Measurements from ENCODE around the gene KCNQ1. TPM values are rescaled to one million over a fixed set of nuclear protein-coding genes. Genes with fewer than 3 reads are reported as not detected.

The KCNQ1 gene
- total RNA-seq, 1 experiment from 2014 or later = not detected

DNA sequence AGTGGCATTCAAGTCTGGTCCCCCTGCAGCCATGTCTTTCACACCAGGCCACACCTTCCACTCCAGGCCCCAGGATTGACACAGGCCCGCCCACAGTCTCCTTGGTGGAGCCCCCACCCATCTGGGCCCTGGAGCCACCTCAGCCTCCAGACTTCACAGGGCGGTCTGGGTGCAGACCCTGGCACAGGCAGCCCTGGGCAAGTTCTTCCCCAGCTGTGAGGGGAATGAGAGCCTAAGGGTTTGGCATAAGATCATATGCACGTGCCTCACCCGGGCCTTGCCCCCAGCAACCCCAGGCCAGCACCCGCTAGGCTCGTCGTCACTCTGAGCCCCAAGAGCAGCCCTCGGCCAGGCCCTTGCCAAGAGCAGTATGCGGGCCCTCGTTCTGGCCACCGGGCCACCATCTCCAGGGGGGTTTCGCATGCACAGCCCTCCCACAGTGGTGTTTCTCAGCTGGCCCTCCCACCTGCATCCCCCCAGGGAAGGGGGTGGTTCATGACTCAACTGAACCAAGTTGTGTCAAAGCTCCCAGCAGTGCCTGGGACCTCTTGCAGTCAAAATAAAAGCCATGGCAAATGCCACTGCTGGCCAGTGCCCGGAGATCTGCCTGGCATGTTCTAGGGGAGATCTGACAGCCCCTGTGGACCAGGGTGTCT is 325.4 kb downstream of the KCNQ1 start:
- Mint-ChIP-seq H3K27ac (ENCODE audit: low read depth, unreplicated experiment) (no peak overlapping the region), H3K27me3 (ENCODE audit: insufficient read depth, unreplicated experiment) (peaks cover 37% of the 10 kb centered on the region), H3K4me1 (ENCODE audit: insufficient read depth, unreplicated experiment) (peaks cover 34% of the 10 kb centered on the region), H3K36me3 (ENCODE audit: insufficient read depth, unreplicated experiment) (no peaks in the 10 kb centered on the region), H3K9me3 (ENCODE audit: unreplicated experiment) (peaks cover 14% of the 10 kb centered on the region), H3K4me3 (ENCODE audit: unreplicated experiment) (no peak overlapping the region)
- intact Hi-C loops (cut with micrococcal nuclease) = no loop called here
- ChIA-PET CTCF (interaction anchor here (0.6 to 0.7 kb wide), 2 partner anchors 8 to 29 kb away, joined by 3 read pairs; no protein-coding TSS in a partner anchor), POLR2A (interaction anchor here (0.7 to 1.3 kb wide), 2 partner anchors 9 to 81 kb away, joined by 3 to 4 read pairs; no protein-coding TSS in a partner anchor)
- no peak for DNase-seq (ENCODE audit: unreplicated experiment)
- TF ChIP-seq, protein P1, sequence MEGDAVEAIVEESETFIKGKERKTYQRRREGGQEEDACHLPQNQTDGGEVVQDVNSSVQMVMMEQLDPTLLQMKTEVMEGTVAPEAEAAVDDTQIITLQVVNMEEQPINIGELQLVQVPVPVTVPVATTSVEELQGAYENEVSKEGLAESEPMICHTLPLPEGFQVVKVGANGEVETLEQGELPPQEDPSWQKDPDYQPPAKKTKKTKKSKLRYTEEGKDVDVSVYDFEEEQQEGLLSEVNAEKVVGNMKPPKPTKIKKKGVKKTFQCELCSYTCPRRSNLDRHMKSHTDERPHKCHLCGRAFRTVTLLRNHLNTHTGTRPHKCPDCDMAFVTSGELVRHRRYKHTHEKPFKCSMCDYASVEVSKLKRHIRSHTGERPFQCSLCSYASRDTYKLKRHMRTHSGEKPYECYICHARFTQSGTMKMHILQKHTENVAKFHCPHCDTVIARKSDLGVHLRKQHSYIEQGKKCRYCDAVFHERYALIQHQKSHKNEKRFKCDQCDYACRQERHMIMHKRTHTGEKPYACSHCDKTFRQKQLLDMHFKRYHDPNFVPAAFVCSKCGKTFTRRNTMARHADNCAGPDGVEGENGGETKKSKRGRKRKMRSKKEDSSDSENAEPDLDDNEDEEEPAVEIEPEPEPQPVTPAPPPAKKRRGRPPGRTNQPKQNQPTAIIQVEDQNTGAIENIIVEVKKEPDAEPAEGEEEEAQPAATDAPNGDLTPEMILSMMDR (IDR thresholded peaks at IDR 0.05; ENCODE audit: unreplicated experiment) = no peak
- no TSS peak for BruUV-seq (replicated peaks)

DNA sequence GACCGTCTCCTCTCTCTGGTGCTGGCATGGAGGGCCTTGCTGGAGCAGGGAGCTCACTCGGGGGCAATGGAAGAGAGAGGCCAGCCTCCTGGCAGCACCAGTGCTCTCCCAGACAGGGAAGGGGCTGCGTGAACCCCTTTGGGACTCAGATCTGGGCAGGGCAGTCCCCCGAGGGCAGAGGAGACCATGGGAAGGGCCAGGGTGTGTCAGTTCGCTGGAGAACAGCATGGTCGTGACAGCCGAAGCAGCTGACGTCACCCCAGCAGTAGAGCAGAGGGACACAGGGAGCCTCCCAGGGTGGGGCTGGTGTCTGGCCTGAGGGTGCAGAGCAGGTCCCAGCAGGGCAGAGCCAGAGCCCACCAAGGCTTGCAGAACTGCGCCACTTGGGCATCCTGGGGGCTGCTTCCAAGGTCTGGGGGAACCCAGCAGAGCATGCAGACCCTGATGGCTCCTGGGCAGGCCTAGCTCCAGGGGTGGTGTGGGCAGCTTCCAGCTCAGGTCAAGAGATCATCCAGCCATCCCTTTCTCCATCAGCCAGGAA is 326.0 kb downstream of the KCNQ1 start:
- BruUV-seq (replicated peaks) = no TSS peak
- H3K4me3 Mint-ChIP-seq (ENCODE audit: unreplicated experiment) = no peak overlapping the region
- peaks cover 10% of the 10 kb centered on the region for H3K9me3 Mint-ChIP-seq (ENCODE audit: unreplicated experiment)
- ChIA-PET CTCF (no interaction called here), POLR2A (interaction anchor here (0.7 to 1.3 kb wide), 2 partner anchors 8 to 82 kb away, joined by 3 to 4 read pairs; no protein-coding TSS in a partner anchor)
- no peaks in the 10 kb centered on the region for H3K36me3 Mint-ChIP-seq (ENCODE audit: insufficient read depth, unreplicated experiment)
- peaks cover 34% of the 10 kb centered on the region for H3K4me1 Mint-ChIP-seq (ENCODE audit: insufficient read depth, unreplicated experiment)
- H3K27me3 Mint-ChIP-seq (ENCODE audit: insufficient read depth, unreplicated experiment) = peaks cover 31% of the 10 kb centered on the region
- no peak overlapping the region for H3K27ac Mint-ChIP-seq (ENCODE audit: low read depth, unreplicated experiment)
- TF ChIP-seq, protein P1 (IDR thresholded peaks at IDR 0.05; ENCODE audit: unreplicated experiment) = no peak
- intact Hi-C loops (cut with micrococcal nuclease) = no loop called here
- no peak for DNase-seq (ENCODE audit: unreplicated experiment)

DNA sequence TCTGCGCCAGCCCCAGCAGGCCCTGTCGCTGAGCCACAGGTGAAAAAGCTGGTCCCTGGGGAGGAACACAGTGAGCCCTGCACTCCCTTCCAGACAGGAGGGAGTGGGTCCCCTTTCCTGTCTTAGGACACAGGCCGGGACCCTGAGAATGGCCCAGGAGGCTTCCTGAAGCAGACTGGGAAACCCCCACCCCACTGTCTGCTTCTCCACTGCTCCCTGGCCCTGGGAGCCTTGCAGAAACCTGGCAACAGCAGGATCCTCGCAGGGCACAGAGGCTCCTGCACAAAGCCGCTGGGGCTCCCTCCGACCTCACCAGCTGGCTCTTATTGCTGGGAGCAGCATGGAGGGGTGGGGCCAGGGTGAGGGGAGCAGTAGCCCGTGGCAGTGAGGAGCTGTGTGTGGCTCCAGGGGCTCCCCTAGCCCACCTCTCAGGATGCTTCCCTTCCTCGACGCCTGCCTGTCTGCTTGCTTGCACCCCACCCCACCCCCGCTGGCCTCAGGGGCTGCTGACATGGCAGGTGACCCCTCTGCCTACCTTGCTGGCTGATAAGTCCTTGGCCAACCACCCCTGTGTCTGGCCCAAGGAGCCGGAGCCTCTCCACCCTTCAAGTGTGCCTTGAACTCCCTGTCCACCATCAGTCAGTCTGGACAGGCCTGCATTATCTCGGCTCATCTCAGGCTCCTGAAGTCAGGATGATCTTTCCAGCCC is 327.1 kb downstream of the KCNQ1 start:
- intact Hi-C loops (cut with micrococcal nuclease) = no loop called here
- Mint-ChIP-seq H3K27me3 (ENCODE audit: insufficient read depth, unreplicated experiment) (peaks cover 20% of the 10 kb centered on the region), H3K36me3 (ENCODE audit: insufficient read depth, unreplicated experiment) (no peaks in the 10 kb centered on the region), H3K9me3 (ENCODE audit: unreplicated experiment) (no peaks in the 10 kb centered on the region), H3K27ac (ENCODE audit: low read depth, unreplicated experiment) (no peak overlapping the region), H3K4me1 (ENCODE audit: insufficient read depth, unreplicated experiment) (peaks cover 34% of the 10 kb centered on the region), H3K4me3 (ENCODE audit: unreplicated experiment) (no peak overlapping the region)
- DNase-seq (ENCODE audit: unreplicated experiment) = no peak
- TF ChIP-seq, protein P1 (IDR thresholded peaks at IDR 0.05; ENCODE audit: unreplicated experiment) = no peak
- POLR2A ChIA-PET = interaction anchor here (0.6 kb wide), 1 partner anchor 601 kb away, joined by 5 read pairs; no protein-coding TSS in a partner anchor
- BruUV-seq (replicated peaks) = no TSS peak
- CTCF ChIA-PET = no interaction called here

DNA sequence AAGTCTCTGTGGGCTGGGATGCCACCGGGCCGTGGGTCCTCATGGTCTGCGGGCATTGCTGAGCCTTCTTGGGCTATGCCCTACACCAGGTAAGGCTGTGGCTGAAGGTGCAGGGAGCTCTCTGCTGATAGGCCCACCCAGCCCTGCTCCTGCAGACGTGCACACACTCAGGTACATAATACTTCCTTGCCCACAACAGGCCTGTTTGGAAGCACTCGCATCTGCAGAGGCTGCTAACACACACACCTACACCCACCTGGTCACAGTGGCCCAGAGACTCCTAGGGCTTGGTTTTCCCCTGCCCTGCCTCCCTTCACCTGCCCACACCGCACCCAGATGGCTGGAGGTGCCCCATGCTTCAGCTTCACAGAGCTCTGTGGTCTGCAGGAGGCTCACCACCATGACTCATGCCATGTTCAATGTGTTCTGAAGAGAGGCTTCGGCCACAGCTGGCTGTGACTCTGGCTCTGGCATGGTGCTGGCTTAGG is 327.8 kb downstream of the KCNQ1 start:
- Mint-ChIP-seq H3K4me1 (ENCODE audit: insufficient read depth, unreplicated experiment) (peaks cover 35% of the 10 kb centered on the region), H3K4me3 (ENCODE audit: unreplicated experiment) (no peak overlapping the region), H3K27ac (ENCODE audit: low read depth, unreplicated experiment) (no peak overlapping the region), H3K27me3 (ENCODE audit: insufficient read depth, unreplicated experiment) (peaks cover 18% of the 10 kb centered on the region), H3K9me3 (ENCODE audit: unreplicated experiment) (no peaks in the 10 kb centered on the region), H3K36me3 (ENCODE audit: insufficient read depth, unreplicated experiment) (no peaks in the 10 kb centered on the region)
- DNase-seq (ENCODE audit: unreplicated experiment) = peak; percentile 82
- BruUV-seq (replicated peaks) = no TSS peak
- CTCF ChIA-PET = no interaction called here
- intact Hi-C loops (cut with micrococcal nuclease) = no loop called here
- POLR2A ChIA-PET = interaction anchor here (0.9 kb wide), 1 partner anchor 157 kb away, joined by 3 read pairs; the partner anchor contains the start of gene PHLDA2
- TF ChIP-seq, protein P1 (IDR thresholded peaks at IDR 0.05; ENCODE audit: unreplicated experiment) = no peak

Measured in MCF 10A (cell line).